ENCODE measurements around the gene ARRB1. TPM values are rescaled to one million over a fixed set of nuclear protein-coding genes. Genes with fewer than 3 reads are reported as not detected.

Gene ARRB1
- total RNA-seq, 1 donor from 2014 or later = 52.1 TPM

- intact Hi-C loops (cut with micrococcal nuclease) = no loop called here
These were observed 47.8 kb downstream of the ARRB1 start for GRCh38 chr11:75303544-75304224.

DNA sequence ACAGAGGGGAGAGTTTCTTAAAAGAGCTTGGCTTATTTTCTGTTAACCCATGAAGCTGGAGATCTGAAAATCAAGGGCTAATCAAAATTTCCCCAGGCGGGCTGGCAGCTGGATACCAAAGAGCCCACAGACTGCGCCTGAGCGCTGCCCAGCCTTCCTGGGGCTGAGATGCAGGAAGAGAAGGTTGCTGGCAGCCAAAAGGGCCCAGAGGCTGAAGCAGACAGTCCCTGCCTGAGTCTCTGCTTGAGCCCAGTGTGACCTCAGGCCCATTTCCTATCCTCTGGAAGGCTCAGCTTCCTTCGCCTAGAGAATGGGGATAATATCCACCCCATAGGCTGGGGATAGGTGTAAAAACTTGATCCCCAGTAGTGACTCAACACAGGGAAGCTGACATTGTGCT, 49.1 kb downstream of the ARRB1 start:
- intact Hi-C loops (cut with micrococcal nuclease) = no loop called here

- intact Hi-C loops (cut with micrococcal nuclease) = no loop called here
These were observed 49.7 kb downstream of the ARRB1 start for GRCh38 chr11:75301601-75302345.

- intact Hi-C loops (cut with micrococcal nuclease) = no loop called here
These were observed 50.3 kb downstream of the ARRB1 start for GRCh38 chr11:75301131-75301530.

DNA sequence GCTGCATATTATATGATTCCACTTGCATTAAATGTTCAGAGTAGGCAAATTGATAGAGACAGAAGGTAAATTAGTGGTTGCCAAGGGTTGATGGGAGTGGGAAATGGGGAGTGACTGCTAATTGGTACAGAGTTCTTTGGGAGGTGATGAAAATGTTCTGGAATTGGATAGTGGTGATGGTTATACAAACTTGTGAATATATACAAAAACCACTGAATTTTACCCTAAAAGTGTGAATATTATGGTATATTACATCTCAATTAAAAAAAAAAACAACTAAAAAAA, 52.5 kb downstream of the ARRB1 start:
- intact Hi-C loops (cut with micrococcal nuclease) = no loop called here

DNA sequence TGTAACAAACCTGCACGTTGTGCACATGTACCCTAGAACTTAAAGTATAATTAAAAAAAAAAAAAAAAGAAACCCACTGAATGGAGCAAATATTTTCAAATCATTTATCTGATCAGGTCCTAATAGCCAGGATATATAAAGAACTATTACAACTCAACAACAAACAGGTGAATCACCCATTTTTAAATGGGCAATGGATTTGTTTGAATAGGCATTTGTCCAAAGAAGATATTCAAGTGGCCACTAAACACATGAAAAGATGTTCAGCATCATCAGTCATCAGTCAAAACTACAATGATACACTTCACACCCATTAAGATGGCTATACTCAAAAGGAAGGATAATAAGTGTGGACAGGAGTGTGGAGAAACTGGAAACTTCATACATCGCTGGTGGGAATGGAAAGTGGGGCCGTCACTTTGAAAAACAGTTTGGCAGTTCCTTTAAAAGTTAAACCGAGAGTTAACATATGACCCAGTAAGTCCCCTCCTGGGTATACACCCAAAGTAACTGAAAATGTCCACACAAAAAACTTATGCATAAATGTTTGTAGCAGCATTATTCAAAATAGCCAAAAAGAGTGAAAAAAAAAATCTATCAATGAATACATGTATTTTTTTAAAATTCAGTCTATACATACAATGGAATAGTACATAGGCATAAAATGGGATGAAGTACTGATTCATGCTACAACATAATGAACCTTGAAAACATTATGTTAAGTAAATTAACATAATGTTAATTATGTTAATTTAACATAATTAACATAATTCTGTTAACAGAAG, 53.1 kb downstream of the ARRB1 start:
- intact Hi-C loops (cut with micrococcal nuclease) = no loop called here

DNA sequence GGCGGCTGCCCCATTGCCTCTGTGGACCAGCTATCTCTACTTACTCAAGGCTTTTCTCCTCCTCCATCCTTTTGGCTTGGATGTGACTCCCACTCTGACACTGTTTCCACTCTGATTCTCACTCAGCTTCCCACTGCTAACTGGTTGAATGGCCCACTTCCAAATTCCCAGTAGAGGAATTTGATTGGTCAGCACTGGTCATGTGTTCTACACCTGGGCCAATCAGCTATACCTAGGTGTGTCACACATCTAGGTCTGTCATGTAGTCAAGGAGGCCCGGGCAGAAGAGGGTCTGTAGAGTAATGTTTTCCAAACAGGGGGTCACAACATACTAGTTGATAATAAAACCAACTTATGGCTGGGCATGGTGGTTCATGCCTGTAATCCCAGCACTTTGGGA, 57.6 kb downstream of the ARRB1 start:
- intact Hi-C loops (cut with micrococcal nuclease) = no loop called here

DNA sequence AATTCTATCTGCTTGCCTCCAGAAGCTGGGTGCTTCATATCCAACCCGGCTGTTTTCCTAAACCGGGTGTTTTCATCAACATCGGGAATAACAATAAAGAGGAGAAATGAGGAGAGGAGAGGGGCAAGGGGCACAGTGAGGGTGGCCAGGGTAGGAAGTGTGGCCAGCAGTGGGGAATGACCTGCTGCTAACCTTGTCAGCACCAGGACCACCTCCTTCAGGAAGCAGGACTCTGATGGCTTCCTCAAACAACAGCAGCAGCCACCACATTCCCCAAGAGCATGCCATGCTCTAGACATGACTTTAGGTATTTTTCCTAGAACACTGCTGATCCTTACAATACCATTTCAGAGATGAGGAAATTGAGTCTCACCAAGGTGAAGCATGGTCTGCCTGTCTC, 58.5 kb downstream of the ARRB1 start:
- intact Hi-C loops (cut with micrococcal nuclease) = no loop called here

DNA sequence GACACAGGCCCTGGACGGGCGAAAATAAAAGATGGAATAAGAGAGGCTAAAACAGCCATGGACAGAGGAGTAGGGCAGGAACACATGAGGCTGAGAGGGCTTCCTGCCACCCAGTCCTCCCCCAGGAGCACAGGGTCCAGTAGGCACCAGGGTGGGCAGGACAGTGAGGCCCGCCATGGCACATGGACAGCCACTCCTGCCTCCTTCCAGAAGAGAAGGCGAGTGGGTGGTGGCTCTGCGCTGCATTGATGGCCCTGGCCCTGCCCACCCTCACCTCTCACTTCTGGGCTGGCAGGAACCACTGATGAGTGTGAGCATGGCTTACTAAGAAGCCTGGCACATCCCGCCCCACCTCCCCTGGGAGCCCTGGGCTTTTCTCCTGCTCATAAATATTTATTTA, 59.7 kb downstream of the ARRB1 start:
- intact Hi-C loops (cut with micrococcal nuclease) = no loop called here

DNA sequence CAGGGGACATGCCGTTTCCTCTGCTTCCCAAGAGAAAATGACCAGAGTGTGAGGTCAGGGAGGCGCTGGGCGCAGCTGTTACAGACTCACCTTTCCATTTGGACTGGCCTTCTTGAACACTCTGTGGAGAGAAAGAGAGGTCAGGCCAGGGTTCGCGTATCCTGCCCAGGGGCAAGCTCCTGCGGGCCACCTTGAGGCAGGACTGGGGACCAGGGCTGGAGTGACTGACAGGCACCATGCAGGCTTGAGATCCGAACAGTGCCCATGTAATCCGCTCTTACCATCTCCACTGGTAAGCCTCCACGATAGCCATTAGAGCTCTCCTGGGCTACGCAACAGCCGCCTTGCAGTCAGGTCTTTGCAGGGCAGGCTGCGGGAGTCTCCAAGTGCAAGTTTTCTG, 61.5 kb downstream of the ARRB1 start:
- intact Hi-C loops (cut with micrococcal nuclease) = no loop called here

DNA sequence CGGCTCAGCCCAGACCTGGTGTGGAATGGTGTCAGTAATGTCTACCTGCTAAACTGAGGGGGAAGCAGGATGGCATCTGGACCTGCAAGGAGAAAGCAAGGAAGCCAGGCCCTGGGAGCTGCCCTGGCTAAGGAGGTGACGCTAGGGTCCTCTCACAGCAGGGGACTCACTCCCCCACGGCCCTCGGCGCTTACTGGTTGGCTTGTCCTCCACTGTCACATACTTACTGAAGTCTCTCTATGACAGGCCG, 62.0 kb downstream of the ARRB1 start:
- intact Hi-C loops (cut with micrococcal nuclease) = no loop called here

DNA sequence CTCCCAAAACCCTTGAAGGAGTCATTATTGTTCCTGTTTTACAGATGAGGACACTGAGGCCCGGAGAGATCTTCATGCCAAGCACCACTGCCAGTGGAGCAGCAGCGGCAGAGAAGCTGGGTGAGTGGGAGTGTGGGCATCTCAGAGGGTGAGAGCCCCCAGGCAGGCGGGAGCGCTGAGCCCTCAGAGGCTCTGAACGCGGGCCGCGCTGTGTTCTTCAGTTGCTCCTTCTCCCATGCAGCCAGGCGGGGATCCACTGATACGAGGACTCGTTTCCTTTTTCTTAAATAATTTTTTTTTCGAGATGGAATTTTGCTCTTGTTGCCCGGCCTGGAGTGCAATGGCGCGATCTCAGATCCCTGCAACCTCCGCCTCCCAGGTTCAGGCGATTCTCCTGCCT, 63.9 kb downstream of the ARRB1 start:
- intact Hi-C loops (cut with micrococcal nuclease) = no loop called here

- intact Hi-C loops (cut with micrococcal nuclease) = no loop called here
These were observed 64.5 kb downstream of the ARRB1 start for GRCh38 chr11:75286826-75287465.

GRCh38 chr11:75285776-75286360, 65.6 kb downstream of the ARRB1 start:
- intact Hi-C loops (cut with micrococcal nuclease) = no loop called here

- intact Hi-C loops (cut with micrococcal nuclease) = no loop called here
These were observed 68.0 kb downstream of the ARRB1 start for GRCh38 chr11:75283391-75283931.

- intact Hi-C loops (cut with micrococcal nuclease) = loop anchor here (2.0 kb wide), 1 partner anchor 69 kb away; the partner anchor contains the start of gene ARRB1
These were observed 69.9 kb downstream of the ARRB1 start for GRCh38 chr11:75281469-75282095.

DNA sequence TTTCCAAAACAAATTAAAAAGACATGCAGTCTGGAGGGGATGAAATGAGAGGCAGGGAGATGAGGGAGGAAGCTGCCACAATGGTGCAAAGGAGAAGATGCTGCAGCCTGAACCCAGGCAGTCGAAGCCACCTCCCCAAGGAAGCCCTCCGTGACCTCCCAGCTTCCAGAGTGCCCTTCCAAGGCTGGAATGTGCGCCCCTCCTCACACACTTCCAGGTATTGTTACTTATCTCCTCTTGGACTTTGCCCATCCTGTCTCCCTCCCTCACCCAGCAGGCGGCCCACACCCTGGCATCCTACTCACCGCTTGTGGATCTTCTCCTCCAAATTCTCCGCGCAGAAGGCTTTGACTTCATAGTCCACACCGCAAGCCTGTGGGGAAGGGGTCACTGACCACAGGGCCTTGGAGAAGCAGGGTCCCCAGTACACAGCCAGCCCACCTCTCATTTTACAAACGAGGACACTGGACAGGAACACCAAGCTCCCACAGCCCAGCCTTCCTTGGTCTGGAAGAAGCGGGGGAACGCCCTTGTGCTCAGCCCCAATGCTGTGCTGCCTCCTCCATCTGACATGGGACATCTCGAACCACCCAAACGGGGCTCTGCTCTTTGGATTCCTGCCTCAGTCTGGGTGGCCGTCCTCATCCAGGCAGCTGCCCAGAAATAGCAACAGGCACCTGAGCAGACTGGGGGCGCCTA, 70.5 kb downstream of the ARRB1 start:
- intact Hi-C loops (cut with micrococcal nuclease) = loop anchor here (1.0 to 2.0 kb wide), 5 partner anchors 48 to 251 kb away; partner anchors contain the start of gene ARRB1

DNA sequence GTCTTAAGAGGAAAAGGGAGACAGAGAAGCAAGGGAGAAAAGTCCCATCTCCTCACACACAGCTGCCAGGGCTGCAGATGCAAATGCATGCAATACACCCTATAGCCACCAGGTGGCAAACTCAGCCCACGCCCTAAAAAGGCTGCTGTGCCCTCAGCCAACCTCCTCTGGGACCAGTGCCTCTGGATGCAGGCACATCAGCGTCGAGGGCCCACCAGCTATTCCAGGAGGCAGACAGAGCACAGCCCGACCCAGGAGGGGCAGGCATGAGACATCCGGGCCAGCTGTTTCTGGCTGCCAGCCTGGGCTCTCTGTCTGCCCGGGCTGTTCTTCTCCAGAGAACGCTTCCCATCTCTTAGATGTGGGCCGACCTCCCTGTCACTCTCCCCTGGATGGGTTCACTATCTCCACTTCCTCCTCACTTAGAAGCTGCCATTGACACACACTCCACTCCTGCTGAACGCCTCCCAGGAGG, 71.2 kb downstream of the ARRB1 start:
- intact Hi-C loops (cut with micrococcal nuclease) = loop anchor here (1.0 to 2.0 kb wide), 5 partner anchors 49 to 252 kb away; partner anchors contain the start of gene ARRB1

GRCh38 chr11:75279273-75279672, 72.2 kb downstream of the ARRB1 start:
- intact Hi-C loops (cut with micrococcal nuclease) = no loop called here
